PC-9 (cell line): Measurements from ENCODE around the gene MAN2A1. TPM values are rescaled to one million over a fixed set of nuclear protein-coding genes. Genes with fewer than 3 reads are reported as not detected.

Experiments
- BruUV-seq: library from RNA; stranded (reverse); fragments of 400-500 nt; replicated peaks from 2 replicates; lab custom pipeline; 2021; lab: Mats Ljungman, UMichigan
- CTCF ChIA-PET: fragments of 300-600 bp; sonication (Branson Sonifier 250); formaldehyde crosslinking; loops from one replicate; lab custom pipeline; 2022; ENCODE audit warnings: antibody characterized with exemption; lab: Charles Lee
- POLR2A ChIA-PET: fragments of 300-600 bp; sonication (Branson Sonifier 250); formaldehyde crosslinking; loops from one replicate; lab custom pipeline; 2022; ENCODE audit warnings: antibody characterized with exemption; ENCODE audit not compliant: unreplicated experiment; lab: Charles Lee
- DNase-seq, 2 experiments: peaks; one replicate each; pipeline versions ENCODE4 v3.0.0 to v3.0.0-alpha.2; 2015 to 2022; ENCODE audit warnings: mixed read lengths in 1 of 2
- H2AFZ ChIP-seq: fragments of 200-600 bp; sonication (generic); 2 replicates; pipeline ENCODE4 v1.8.1; 2017; ENCODE audit warnings: antibody characterized with exemption
- H3F3A ChIP-seq: fragments of 200-600 bp; sonication (generic); 2 replicates; pipeline ENCODE4 v1.8.1; 2017; ENCODE audit warnings: antibody characterized with exemption, mild to moderate bottlenecking, low read depth; ENCODE audit not compliant: insufficient read depth
- H3K27ac ChIP-seq: fragments of 200-600 bp; sonication (generic); 2 replicates; pipeline ENCODE4 v1.6.1; 2016; ENCODE audit warnings: mixed run types
- H3K27me3 ChIP-seq: fragments of 200-600 bp; sonication (generic); 2 replicates; pipeline ENCODE4 v1.6.1; 2016; ENCODE audit warnings: low read depth, mixed run types; ENCODE audit not compliant: insufficient read depth
- H3K36me3 ChIP-seq: fragments of 200-600 bp; sonication (generic); 2 replicates; pipeline ENCODE4 v1.6.1; 2016; ENCODE audit warnings: low read depth, mixed run types
- H3K4me1 ChIP-seq: fragments of 200-600 bp; sonication (generic); replicated peaks from 2 replicates; pipeline ENCODE4 v1.6.1; 2016; ENCODE audit warnings: mixed run types; ENCODE audit not compliant: insufficient read depth
- H3K4me2 ChIP-seq: fragments of 200-600 bp; sonication (generic); 2 replicates; pipeline ENCODE4 v1.6.1; 2017; ENCODE audit warnings: mixed run types
- H3K4me3 ChIP-seq: fragments of 200-600 bp; sonication (generic); 2 replicates; pipeline ENCODE4 v1.6.1; 2016; ENCODE audit warnings: mixed run types
- H3K79me2 ChIP-seq: fragments of 200-600 bp; sonication (generic); 2 replicates; pipeline ENCODE4 v1.6.1; 2017; ENCODE audit warnings: low read depth, mixed run types
- H3K9me2 ChIP-seq: fragments of 200-600 bp; sonication (generic); 2 replicates; pipeline ENCODE4 v1.8.1; 2017; ENCODE audit warnings: mild to moderate bottlenecking; ENCODE audit not compliant: insufficient read depth
- H3K9me3 ChIP-seq: fragments of 200-600 bp; sonication (generic); 2 replicates; pipeline ENCODE4 v1.8.1; 2016; ENCODE audit warnings: low read depth; ENCODE audit not compliant: insufficient read depth
- H4K20me1 ChIP-seq: fragments of 200-600 bp; sonication (generic); 2 replicates; pipeline ENCODE4 v1.8.1; 2017; ENCODE audit not compliant: insufficient read depth
- CTCF ChIP-seq: fragments of 200-600 bp; sonication (generic); conservative IDR thresholded peaks from 2 replicates; pipeline ENCODE4 v1.6.1; 2017; ENCODE audit warnings: mixed run types, antibody characterized with exemption, mild to moderate bottlenecking, moderate library complexity
- EZH2 ChIP-seq: fragments of 200-600 bp; sonication (generic); IDR thresholded peaks from 2 replicates; pipeline ENCODE4 v1.8.0; 2017; ENCODE audit warnings: antibody characterized with exemption, low read depth
- intact Hi-C: fragments of 100-400 bp; cut with micrococcal nuclease; formaldehyde crosslinking; loops from one replicate; pipeline ENCODE4 v1.10.0; 2022; ENCODE audit not compliant: unreplicated experiment
- total RNA-seq: library from RNA; stranded (reverse); gene quantifications from 2 replicates; pipeline ENCODE4 v1.2.3, GENCODE V29; 2021

Gene MAN2A1
- total RNA-seq, 1 experiment from 2014 or later = 27.3 TPM

DNA sequence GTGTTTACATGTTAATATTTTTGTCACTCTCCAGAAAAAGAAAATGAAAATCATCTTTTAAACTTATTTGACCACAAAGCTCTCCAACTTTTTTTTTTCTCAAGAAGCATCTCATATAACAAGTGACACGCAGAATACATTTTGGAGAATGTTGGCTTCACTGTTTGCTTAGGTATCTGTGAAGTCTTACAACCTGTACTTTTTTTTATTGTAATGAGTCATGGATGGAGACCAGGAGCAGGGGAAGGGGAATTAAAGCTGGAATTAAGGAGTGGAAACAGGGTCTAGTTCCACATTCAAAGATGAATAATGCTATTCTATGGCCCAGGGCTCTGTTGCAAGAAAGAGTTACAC, 211.9 kb downstream of the MAN2A1 start:
- intact Hi-C loops = no loop called here
- no TSS peak for BruUV-seq

GRCh38 chr5:109903061-109903460, 213.3 kb downstream of the MAN2A1 start:
- intact Hi-C loops = no loop called here
- no TSS peak for BruUV-seq
- H3K4me1 ChIP-seq = 0 out of 2 replicates have a peak, but pooled peaks cover 11% of the 10 kb centered on the region
- H3K79me2 ChIP-seq = no peaks in the 10 kb centered on the region
- H3K4me3 ChIP-seq = no peak overlapping the region
- ChIA-PET CTCF (no interaction called here), POLR2A (no interaction called here)
- TF ChIP-seq EZH2 = no peak
- DNase-seq = no peak
- H3K9me2 ChIP-seq = no peaks in the 10 kb centered on the region; the same call in 1 of the 2 replicates
- H3F3A ChIP-seq = no peaks in the 10 kb centered on the region
- no peaks in the 10 kb centered on the region for H3K9me3 ChIP-seq
- H3K27me3 ChIP-seq = no peaks in the 10 kb centered on the region
- H4K20me1 ChIP-seq = no peaks in the 10 kb centered on the region
- H2AFZ ChIP-seq = no peak overlapping the region
- no peak overlapping the region for H3K4me2 ChIP-seq
- H3K27ac ChIP-seq = no peak overlapping the region
- H3K36me3 ChIP-seq = no peaks in the 10 kb centered on the region

More for the DNA sequence above, 211.9 kb downstream of the MAN2A1 start:
- ChIA-PET CTCF (no interaction called here), POLR2A (no interaction called here)
- Histone ChIP-seq H3K9me2 (no peaks in the 10 kb centered on the region; the same call in 1 of the 2 replicates), H3K4me2 (no peak overlapping the region), H4K20me1 (no peaks in the 10 kb centered on the region), H3K27ac (no peak overlapping the region), H3K36me3 (no peaks in the 10 kb centered on the region), H2AFZ (no peak overlapping the region), H3K9me3 (no peaks in the 10 kb centered on the region), H3K4me1 (0 out of 2 replicates have a peak, but pooled peaks cover 11% of the 10 kb centered on the region), H3K79me2 (no peaks in the 10 kb centered on the region), H3K4me3 (no peak overlapping the region), H3K27me3 (no peaks in the 10 kb centered on the region), H3F3A (no peaks in the 10 kb centered on the region)
- no peak for DNase-seq
- TF ChIP-seq CTCF = no peak

- Histone ChIP-seq H3K79me2 (no peaks in the 10 kb centered on the region), H3K4me1 (0 out of 2 replicates have a peak, but pooled peaks cover 8% of the 10 kb centered on the region), H3K9me2 (no peaks in the 10 kb centered on the region; the same call in 1 of the 2 replicates), H3K27me3 (no peaks in the 10 kb centered on the region), H2AFZ (no peak overlapping the region), H3K4me3 (no peak overlapping the region), H3F3A (no peaks in the 10 kb centered on the region), H3K27ac (no peak overlapping the region), H4K20me1 (no peaks in the 10 kb centered on the region), H3K36me3 (no peaks in the 10 kb centered on the region), H3K9me3 (no peaks in the 10 kb centered on the region), H3K4me2 (no peak overlapping the region)
- POLR2A ChIA-PET = no interaction called here
- no peak for DNase-seq
- intact Hi-C loops = no loop called here
- BruUV-seq = no TSS peak
- TF ChIP-seq CTCF = no peak
- TF ChIP-seq EZH2 = no peak
- CTCF ChIA-PET = no interaction called here
These were observed 216.2 kb downstream of the MAN2A1 start for GRCh38 chr5:109905906-109906305.

- H3K27me3 ChIP-seq = no peaks in the 10 kb centered on the region
- H3K9me3 ChIP-seq = no peaks in the 10 kb centered on the region
- no peak overlapping the region for H3K27ac ChIP-seq
- no peaks in the 10 kb centered on the region for H3F3A ChIP-seq
- H2AFZ ChIP-seq = no peak overlapping the region
- no peak overlapping the region for H3K4me2 ChIP-seq
- H3K79me2 ChIP-seq = no peaks in the 10 kb centered on the region
- no peaks in the 10 kb centered on the region; the same call in 1 of the 2 replicates for H3K9me2 ChIP-seq
- intact Hi-C loops = no loop called here
- ChIA-PET CTCF (no interaction called here), POLR2A (no interaction called here)
- H3K4me1 ChIP-seq = no peaks in the 10 kb centered on the region
- no TSS peak for BruUV-seq
- no peaks in the 10 kb centered on the region for H3K36me3 ChIP-seq
- no peak for DNase-seq
- no peaks in the 10 kb centered on the region for H4K20me1 ChIP-seq
- TF ChIP-seq EZH2 (no peak), CTCF (no peak)
- H3K4me3 ChIP-seq = no peak overlapping the region
These were observed 217.5 kb downstream of the MAN2A1 start for GRCh38 chr5:109907189-109907588.
